Prostate gland (tissue), 2 donors: ENCODE results near the gene BRCA1. TPM values are rescaled to one million over a fixed set of nuclear protein-coding genes. Genes with fewer than 3 reads are reported as not detected.

Source experiments
- DNase-seq: peaks from one replicate; pipeline ENCODE4 v3.0.0-alpha.2; 2019; ENCODE audit warnings: low spot score
- H3K27ac ChIP-seq, 2 donors: fragments of 200-600 bp; sonication (generic); 2 replicates each; pipeline ENCODE4 v1.5.1; 2017 to 2019
- H3K27me3 ChIP-seq: fragments of 200-600 bp; sonication (generic); replicated peaks from 2 replicates; pipeline ENCODE4 v1.5.1; 2019; ENCODE audit not compliant: insufficient read depth
- H3K36me3 ChIP-seq, 2 donors: fragments of 200-600 bp; sonication (generic); 1 replicate in 1 of 2; 2 replicates in 1 of 2; pipeline versions ENCODE4 v1.5.1 to v1.8.1; 2017 to 2019
- H3K4me1 ChIP-seq: fragments of 200-600 bp; sonication (generic); replicated peaks from 2 replicates; pipeline ENCODE4 v1.5.1; 2019
- H3K4me3 ChIP-seq, 2 donors: fragments of 200-600 bp; sonication (generic); 2 replicates each; pipeline ENCODE4 v1.5.1; 2017 to 2019
- H3K9me3 ChIP-seq: fragments of 200-600 bp; sonication (generic); 2 replicates; pipeline ENCODE4 v1.5.1; 2017
- POLR2A ChIP-seq: fragments of 450-650 bp; IDR thresholded peaks from one replicate; pipeline ENCODE4 v1.6.1; 2016; ENCODE audit warnings: antibody characterized with exemption, mild to moderate bottlenecking
- POLR2AphosphoS5 ChIP-seq: sonication (generic); formaldehyde crosslinking; IDR thresholded peaks from one replicate; pipeline ENCODE4 v1.6.1; 2017; ENCODE audit warnings: antibody characterized with exemption
- WGBS: methylation state at CpG from one replicate; pipeline ENCODE4 v1.1.5; 2018; 5-methylcytosine and 5-hydroxymethylcytosine counted together
- intact Hi-C: fragments of 100-400 bp; cut with DNase I; formaldehyde crosslinking; loops from one replicate; pipeline ENCODE4 v1.14.2; 2022
- total RNA-seq, 2 donors: library from RNA; depleted of rRNA; stranded (reverse); fragments of >200 nt; gene quantifications; one replicate each; pipeline ENCODE4 v1.1.0, GENCODE V29; 2016
- TF ChIP-seq, protein P1 (sequence below), 4 experiments: fragments of 200-600 bp in 2 of 4; fragments of 450-650 bp in 2 of 4; sonication (generic) in 2 of 4; IDR thresholded peaks; 1 replicate in 3 of 4; 2 replicates in 1 of 4; pipeline ENCODE4 v1.5.1; 2016 to 2019; ENCODE audit warnings: antibody characterized with exemption in 4 of 4, mild to moderate bottlenecking in 2 of 4, moderate library complexity in 2 of 4

BRCA1 gene
- total RNA-seq, 2 donors from 2014 or later: 9.1 to 12.8 TPM

DNA sequence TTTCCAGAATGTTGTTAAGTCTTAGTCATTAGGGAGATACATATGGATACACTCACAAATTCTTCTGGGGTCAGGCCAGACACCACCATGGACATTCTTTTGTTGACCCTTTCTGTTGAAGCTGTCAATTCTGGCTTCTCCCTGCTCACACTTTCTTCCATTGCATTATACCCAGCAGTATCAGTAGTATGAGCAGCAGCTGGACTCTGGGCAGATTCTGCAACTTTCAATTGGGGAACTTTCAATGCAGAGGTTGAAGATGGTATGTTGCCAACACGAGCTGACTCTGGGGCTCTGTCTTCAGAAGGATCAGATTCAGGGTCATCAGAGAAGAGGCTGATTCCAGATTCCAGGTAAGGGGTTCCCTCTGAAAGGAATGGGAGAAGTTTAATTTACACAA, 54.3 kb downstream of the BRCA1 start:
- Histone ChIP-seq H3K4me1 (no peaks in the 10 kb centered on the region), H3K36me3 (no peaks in the 10 kb centered on the region), H3K4me3 (no peak overlapping the region), H3K27ac (no peak overlapping the region), H3K27me3 (no peaks in the 10 kb centered on the region), H3K9me3 (no peaks in the 10 kb centered on the region)
- intact Hi-C loops: no loop called here
- TF ChIP-seq POLR2AphosphoS5 (no peak), POLR2A (no peak)
- TF ChIP-seq, protein P1, sequence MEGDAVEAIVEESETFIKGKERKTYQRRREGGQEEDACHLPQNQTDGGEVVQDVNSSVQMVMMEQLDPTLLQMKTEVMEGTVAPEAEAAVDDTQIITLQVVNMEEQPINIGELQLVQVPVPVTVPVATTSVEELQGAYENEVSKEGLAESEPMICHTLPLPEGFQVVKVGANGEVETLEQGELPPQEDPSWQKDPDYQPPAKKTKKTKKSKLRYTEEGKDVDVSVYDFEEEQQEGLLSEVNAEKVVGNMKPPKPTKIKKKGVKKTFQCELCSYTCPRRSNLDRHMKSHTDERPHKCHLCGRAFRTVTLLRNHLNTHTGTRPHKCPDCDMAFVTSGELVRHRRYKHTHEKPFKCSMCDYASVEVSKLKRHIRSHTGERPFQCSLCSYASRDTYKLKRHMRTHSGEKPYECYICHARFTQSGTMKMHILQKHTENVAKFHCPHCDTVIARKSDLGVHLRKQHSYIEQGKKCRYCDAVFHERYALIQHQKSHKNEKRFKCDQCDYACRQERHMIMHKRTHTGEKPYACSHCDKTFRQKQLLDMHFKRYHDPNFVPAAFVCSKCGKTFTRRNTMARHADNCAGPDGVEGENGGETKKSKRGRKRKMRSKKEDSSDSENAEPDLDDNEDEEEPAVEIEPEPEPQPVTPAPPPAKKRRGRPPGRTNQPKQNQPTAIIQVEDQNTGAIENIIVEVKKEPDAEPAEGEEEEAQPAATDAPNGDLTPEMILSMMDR (IDR thresholded peaks at IDR 0.05): no peak
- no peak for DNase-seq
- WGBS: 85% methylated on average over 1 of the region's 1 CpG

DNA sequence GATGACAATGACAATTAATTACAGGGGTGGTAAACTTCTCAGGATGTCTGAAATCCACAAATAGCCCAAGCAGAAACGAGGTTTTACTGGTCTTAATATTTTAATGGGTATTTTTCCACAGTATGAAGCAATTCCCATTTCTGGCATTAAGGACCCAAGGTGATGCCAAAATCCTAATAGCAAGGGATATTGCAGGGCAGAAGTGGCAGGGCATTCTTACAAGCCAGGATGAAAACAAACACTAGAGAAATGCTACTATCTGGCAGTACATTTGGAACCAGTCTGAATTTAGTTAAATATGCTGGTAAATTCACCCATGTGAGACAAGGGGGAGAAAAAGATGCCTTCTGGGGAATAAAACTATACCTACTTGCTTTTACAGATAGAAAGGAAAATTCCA, 54.9 kb downstream of the BRCA1 start:
- Histone ChIP-seq H3K36me3 (no peaks in the 10 kb centered on the region), H3K27ac (no peak overlapping the region), H3K4me3 (no peak overlapping the region), H3K27me3 (no peaks in the 10 kb centered on the region), H3K9me3 (no peaks in the 10 kb centered on the region), H3K4me1 (no peaks in the 10 kb centered on the region)
- TF ChIP-seq POLR2AphosphoS5 (no peak), POLR2A (no peak)
- TF ChIP-seq, protein P1 (IDR thresholded peaks at IDR 0.05): no peak
- DNase-seq: no peak
- intact Hi-C loops: no loop called here
- 64% methylated on average over 1 of the region's 1 CpG for WGBS

DNA sequence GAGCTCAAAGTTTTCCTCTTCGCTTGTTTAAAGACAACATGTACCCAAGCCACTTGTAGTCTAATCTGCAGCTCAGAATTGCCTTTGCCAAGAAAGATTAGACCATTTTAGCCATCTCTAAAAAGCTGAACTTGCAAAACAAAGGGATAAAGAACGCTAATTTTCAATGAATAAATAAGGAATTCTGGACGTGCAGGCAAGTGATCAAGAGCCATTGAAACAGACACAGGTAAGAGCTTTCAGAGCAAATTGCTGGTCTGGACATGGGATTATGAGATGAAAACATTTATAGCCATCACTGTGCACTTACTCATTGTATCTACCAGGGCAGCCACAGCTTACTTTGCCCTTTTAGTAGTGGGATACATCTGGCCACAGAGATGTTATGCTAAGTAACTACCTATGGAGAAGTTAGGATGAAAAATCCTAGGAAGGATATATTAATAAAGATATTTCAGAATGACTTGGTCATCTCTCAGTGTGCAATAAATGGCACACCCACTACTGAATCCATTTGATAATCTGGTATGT, 55.7 kb downstream of the BRCA1 start:
- H3K27ac ChIP-seq: no peak overlapping the region
- H3K9me3 ChIP-seq: no peaks in the 10 kb centered on the region
- no peaks in the 10 kb centered on the region for H3K4me1 ChIP-seq
- H3K27me3 ChIP-seq: no peaks in the 10 kb centered on the region
- TF ChIP-seq, protein P1 (IDR thresholded peaks at IDR 0.05): no peak
- no peak for TF ChIP-seq POLR2A
- no peak overlapping the region for H3K4me3 ChIP-seq
- intact Hi-C loops: no loop called here
- WGBS: 84% methylated on average over 3 of the region's 3 CpGs
- no peak for DNase-seq
- no peaks in the 10 kb centered on the region for H3K36me3 ChIP-seq

DNA sequence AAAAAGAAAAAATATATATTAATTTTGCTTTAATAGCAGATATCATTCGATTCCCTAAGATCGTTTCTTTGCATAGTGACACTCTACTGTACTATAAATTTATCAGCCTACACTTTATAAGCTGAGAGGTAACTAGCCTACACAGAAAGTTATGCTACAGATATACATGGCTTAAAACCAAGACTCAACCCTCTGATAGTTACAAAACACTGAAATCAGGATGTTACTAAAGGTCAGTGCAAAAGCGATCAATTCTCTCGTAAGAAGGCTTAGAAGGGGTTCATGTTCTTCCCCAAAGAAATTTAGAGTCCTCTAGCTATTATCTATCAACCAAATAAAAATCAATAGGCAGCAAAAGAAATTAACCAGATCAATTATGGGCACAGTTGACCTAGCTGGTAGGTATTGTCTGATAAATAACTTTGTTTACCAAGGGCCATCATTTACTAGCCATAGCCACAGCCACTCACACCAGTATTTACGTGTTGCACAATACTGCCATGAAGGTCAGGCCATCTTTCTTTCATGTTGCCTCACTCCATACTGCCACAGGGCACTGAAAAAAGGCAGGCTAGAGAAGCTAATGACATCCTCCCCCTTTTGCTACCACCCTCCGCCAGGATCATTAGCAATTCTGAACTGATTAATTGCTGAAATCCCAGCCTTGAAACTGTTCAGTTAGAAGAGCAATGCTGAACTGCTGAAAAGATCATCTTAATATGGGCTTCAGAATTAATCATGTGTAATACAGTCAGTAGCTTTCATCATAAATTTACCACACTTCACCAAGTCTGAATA, 56.4 kb downstream of the BRCA1 start:
- no peaks in the 10 kb centered on the region for H3K36me3 ChIP-seq
- no peak overlapping the region for H3K4me3 ChIP-seq
- DNase-seq: no peak
- H3K9me3 ChIP-seq: no peaks in the 10 kb centered on the region
- intact Hi-C loops: no loop called here
- WGBS: 93% methylated on average over 6 of the region's 6 CpGs
- no peak overlapping the region for H3K27ac ChIP-seq
- H3K4me1 ChIP-seq: no peaks in the 10 kb centered on the region
- TF ChIP-seq POLR2AphosphoS5: no peak
- TF ChIP-seq, protein P1 (IDR thresholded peaks at IDR 0.05): no peak
- TF ChIP-seq POLR2A: no peak
- H3K27me3 ChIP-seq: no peaks in the 10 kb centered on the region
